Glutamatergic neuron (in vitro differentiated cells): ENCODE results near the gene ERMAP. TPM values are rescaled to one million over a fixed set of nuclear protein-coding genes. Genes with fewer than 3 reads are reported as not detected.
A peak's percentile ranks its signal among the peaks of the same experiment; 100 is the strongest.

Experiments used
- DNase-seq: peaks from one replicate; pipeline ENCODE4 v3.0.0; 2022
- H3K27ac Mint-ChIP-seq: one replicate; pipeline ENCODE4 v1.8.0; 2020; ENCODE audit warnings: mild to moderate bottlenecking, mixed read lengths, inconsistent platforms; ENCODE audit not compliant: unreplicated experiment
- H3K27me3 Mint-ChIP-seq: one replicate; pipeline ENCODE4 v1.8.0; 2020; ENCODE audit warnings: mild to moderate bottlenecking, moderate library complexity, mixed read lengths, inconsistent platforms; ENCODE audit not compliant: unreplicated experiment
- H3K36me3 Mint-ChIP-seq: one replicate; pipeline ENCODE4 v1.8.0; 2020; ENCODE audit warnings: mild to moderate bottlenecking, mixed read lengths, inconsistent platforms; ENCODE audit not compliant: unreplicated experiment
- H3K4me1 Mint-ChIP-seq: one replicate; pipeline ENCODE4 v1.8.0; 2020; ENCODE audit warnings: mild to moderate bottlenecking, low read depth, mixed read lengths, inconsistent platforms; ENCODE audit not compliant: unreplicated experiment
- H3K4me3 Mint-ChIP-seq: one replicate; pipeline ENCODE4 v1.8.0; 2020; ENCODE audit warnings: mild to moderate bottlenecking, mixed read lengths, inconsistent platforms; ENCODE audit not compliant: unreplicated experiment
- H3K9me3 Mint-ChIP-seq: one replicate; pipeline ENCODE4 v1.8.0; 2020; ENCODE audit warnings: mild to moderate bottlenecking, moderate library complexity, mixed read lengths, inconsistent platforms; ENCODE audit not compliant: unreplicated experiment
- total RNA-seq: library from RNA; stranded (reverse); fragmentation: NEBNext Ultra II Directional; extraction: Animal tissue kit (Norgen Biotek cat#: 25700); gene quantifications from one replicate; pipeline ENCODE4 v1.2.1, GENCODE V29; 2021; ENCODE audit not compliant: unreplicated experiment
- TF ChIP-seq, protein P1 (sequence below): fragments of 200-600 bp; sonication (generic); IDR thresholded peaks from one replicate; pipeline ENCODE4 v1.5.0; 2021; ENCODE audit not compliant: partially characterized antibody, unreplicated experiment

Gene ERMAP
- total RNA-seq, 1 donor from 2014 or later, result 4.9 TPM

GRCh38 chr1:42783092-42783491 lies 33.8 kb upstream of the ERMAP start:
- H3K4me1 Mint-ChIP-seq, result peaks cover 15% of the 10 kb centered on the region
- peaks cover 2% of the 10 kb centered on the region for H3K9me3 Mint-ChIP-seq
- no peak overlapping the region for H3K27ac Mint-ChIP-seq
- H3K36me3 Mint-ChIP-seq, result peaks cover 5% of the 10 kb centered on the region
- peaks cover 9% of the 10 kb centered on the region for H3K27me3 Mint-ChIP-seq
- no peak overlapping the region for H3K4me3 Mint-ChIP-seq
- no peak for DNase-seq
- TF ChIP-seq, protein P1, sequence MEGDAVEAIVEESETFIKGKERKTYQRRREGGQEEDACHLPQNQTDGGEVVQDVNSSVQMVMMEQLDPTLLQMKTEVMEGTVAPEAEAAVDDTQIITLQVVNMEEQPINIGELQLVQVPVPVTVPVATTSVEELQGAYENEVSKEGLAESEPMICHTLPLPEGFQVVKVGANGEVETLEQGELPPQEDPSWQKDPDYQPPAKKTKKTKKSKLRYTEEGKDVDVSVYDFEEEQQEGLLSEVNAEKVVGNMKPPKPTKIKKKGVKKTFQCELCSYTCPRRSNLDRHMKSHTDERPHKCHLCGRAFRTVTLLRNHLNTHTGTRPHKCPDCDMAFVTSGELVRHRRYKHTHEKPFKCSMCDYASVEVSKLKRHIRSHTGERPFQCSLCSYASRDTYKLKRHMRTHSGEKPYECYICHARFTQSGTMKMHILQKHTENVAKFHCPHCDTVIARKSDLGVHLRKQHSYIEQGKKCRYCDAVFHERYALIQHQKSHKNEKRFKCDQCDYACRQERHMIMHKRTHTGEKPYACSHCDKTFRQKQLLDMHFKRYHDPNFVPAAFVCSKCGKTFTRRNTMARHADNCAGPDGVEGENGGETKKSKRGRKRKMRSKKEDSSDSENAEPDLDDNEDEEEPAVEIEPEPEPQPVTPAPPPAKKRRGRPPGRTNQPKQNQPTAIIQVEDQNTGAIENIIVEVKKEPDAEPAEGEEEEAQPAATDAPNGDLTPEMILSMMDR, result no peak

GRCh38 chr1:42784547-42784945 lies 32.4 kb upstream of the ERMAP start:
- DNase-seq, result no peak
- TF ChIP-seq, protein P1, result no peak
- H3K9me3 Mint-ChIP-seq, result peaks cover 2% of the 10 kb centered on the region
- peaks cover 8% of the 10 kb centered on the region for H3K27me3 Mint-ChIP-seq
- H3K27ac Mint-ChIP-seq, result no peak overlapping the region
- peaks cover 5% of the 10 kb centered on the region for H3K36me3 Mint-ChIP-seq
- peaks cover 21% of the 10 kb centered on the region for H3K4me1 Mint-ChIP-seq
- no peak overlapping the region for H3K4me3 Mint-ChIP-seq

GRCh38 chr1:42784946-42785693 lies 31.8 kb upstream of the ERMAP start, which contains the start of gene TMEM269:
TSS of gene TMEM269 (plus strand) at chr1:42784991. CDS start at chr1:42789894, 4,903 bp downstream.
- peak within 1 kb of the TSS; percentile 52 for H3K27ac Mint-ChIP-seq

DNA sequence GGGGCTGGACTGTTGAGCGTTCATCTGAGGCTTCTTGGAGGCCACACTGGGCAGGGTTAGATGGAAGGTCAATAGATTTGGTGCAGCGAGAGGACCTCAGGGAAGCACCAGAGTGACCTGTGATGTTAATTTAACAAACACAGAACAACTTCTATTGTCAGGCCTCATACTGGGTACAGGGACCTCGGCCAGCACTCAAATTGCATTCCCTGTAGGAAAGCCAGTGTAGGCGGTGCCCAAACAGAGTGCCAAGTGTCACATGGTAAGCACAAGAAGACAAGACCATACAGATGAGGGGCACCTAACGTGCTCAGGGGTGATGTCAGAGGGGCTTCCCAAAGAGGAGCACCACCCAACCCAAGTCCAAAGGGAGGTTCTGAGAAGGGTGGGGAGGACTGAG lies 30.8 kb upstream of the ERMAP start:
- Mint-ChIP-seq H3K27me3 (peaks cover 7% of the 10 kb centered on the region), H3K4me3 (no peak overlapping the region), H3K36me3 (peaks cover 5% of the 10 kb centered on the region), H3K27ac (peak overlapping the region; percentile 43), H3K9me3 (peaks cover 2% of the 10 kb centered on the region), H3K4me1 (peaks cover 21% of the 10 kb centered on the region)
- no peak for DNase-seq
- TF ChIP-seq, protein P1, result no peak

More at GRCh38 chr1:42784946-42785693, 31.8 kb upstream of the ERMAP start, which contains the start of gene TMEM269:
- peaks cover 5% of the 10 kb centered on the region for H3K36me3 Mint-ChIP-seq
- H3K9me3 Mint-ChIP-seq, result peaks cover 2% of the 10 kb centered on the region
- TF ChIP-seq, protein P1, result no peak
- peaks cover 7% of the 10 kb centered on the region for H3K27me3 Mint-ChIP-seq
- peak; percentile 23 for DNase-seq
- H3K4me1 Mint-ChIP-seq, result peaks cover 21% of the 10 kb centered on the region
- H3K4me3 Mint-ChIP-seq, result no peak within 1 kb of the TSS

GRCh38 chr1:42788021-42788420 lies 28.9 kb upstream of the ERMAP start:
- H3K9me3 Mint-ChIP-seq, result peaks cover 2% of the 10 kb centered on the region
- peaks cover 21% of the 10 kb centered on the region for H3K4me1 Mint-ChIP-seq
- no peak overlapping the region for H3K27ac Mint-ChIP-seq
- peaks cover 7% of the 10 kb centered on the region for H3K27me3 Mint-ChIP-seq
- H3K4me3 Mint-ChIP-seq, result no peak overlapping the region
- TF ChIP-seq, protein P1, result no peak
- no peak for DNase-seq
- peaks cover 5% of the 10 kb centered on the region for H3K36me3 Mint-ChIP-seq
